Neutrophil (primary cell): ENCODE results near the gene FAM222B.
A peak's percentile ranks its signal among the peaks of the same experiment; 100 is the strongest.
"Not testable (repeated sequence)": the region's sequence is repeated elsewhere in the genome, so short reads cannot be mapped to it uniquely, and the experiment has no call there.

ENCODE experiments used
- H3K27ac ChIP-seq: fragments of 200-600 bp; sonication (generic); 2 replicates; pipeline ENCODE4 v1.5.1; 2016; ENCODE audit warnings: mild to moderate bottlenecking, moderate library complexity
- H3K27me3 ChIP-seq: fragments of 200-600 bp; sonication (generic); 2 replicates; pipeline ENCODE4 v1.6.0; 2016; ENCODE audit warnings: mild to moderate bottlenecking
- H3K36me3 ChIP-seq: fragments of 200-600 bp; sonication (generic); 2 replicates; pipeline ENCODE4 v1.5.1; 2017
- H3K4me1 ChIP-seq, 2 experiments: fragments of 200-600 bp in 1 of 2; sonication (generic) in 1 of 2; 1 replicate in 1 of 2; 2 replicates in 1 of 2; pipeline versions ENCODE4 v1.5.1 to v1.6.1; 2013 to 2016; ENCODE audit warnings: low read depth in 1 of 2, low read length in 1 of 2, mild to moderate bottlenecking in 1 of 2, moderate library complexity in 1 of 2; ENCODE audit not compliant: control insufficient read depth in 1 of 2, insufficient read depth in 1 of 2
- H3K4me3 ChIP-seq, 2 experiments: fragments of 200-600 bp in 1 of 2; sonication (generic) in 1 of 2; 1 replicate in 1 of 2; 2 replicates in 1 of 2; pipeline ENCODE4 v1.5.1; 2013 to 2016; ENCODE audit warnings: low read depth in 1 of 2, low read length in 1 of 2, mild to moderate bottlenecking in 1 of 2, moderate library complexity in 1 of 2
- H3K9me3 ChIP-seq: fragments of 200-600 bp; sonication (generic); 2 replicates; pipeline ENCODE4 v1.5.1; 2016
- TF ChIP-seq, protein P1 (sequence below): fragments of 200-600 bp; sonication (generic); IDR thresholded peaks from 2 replicates; pipeline ENCODE4 v1.5.1; 2016; ENCODE audit warnings: antibody characterized with exemption

The FAM222B gene

GRCh38 chr17:28725660-28726225 is 116.8 kb downstream of the FAM222B start:
- TF ChIP-seq, protein P1, sequence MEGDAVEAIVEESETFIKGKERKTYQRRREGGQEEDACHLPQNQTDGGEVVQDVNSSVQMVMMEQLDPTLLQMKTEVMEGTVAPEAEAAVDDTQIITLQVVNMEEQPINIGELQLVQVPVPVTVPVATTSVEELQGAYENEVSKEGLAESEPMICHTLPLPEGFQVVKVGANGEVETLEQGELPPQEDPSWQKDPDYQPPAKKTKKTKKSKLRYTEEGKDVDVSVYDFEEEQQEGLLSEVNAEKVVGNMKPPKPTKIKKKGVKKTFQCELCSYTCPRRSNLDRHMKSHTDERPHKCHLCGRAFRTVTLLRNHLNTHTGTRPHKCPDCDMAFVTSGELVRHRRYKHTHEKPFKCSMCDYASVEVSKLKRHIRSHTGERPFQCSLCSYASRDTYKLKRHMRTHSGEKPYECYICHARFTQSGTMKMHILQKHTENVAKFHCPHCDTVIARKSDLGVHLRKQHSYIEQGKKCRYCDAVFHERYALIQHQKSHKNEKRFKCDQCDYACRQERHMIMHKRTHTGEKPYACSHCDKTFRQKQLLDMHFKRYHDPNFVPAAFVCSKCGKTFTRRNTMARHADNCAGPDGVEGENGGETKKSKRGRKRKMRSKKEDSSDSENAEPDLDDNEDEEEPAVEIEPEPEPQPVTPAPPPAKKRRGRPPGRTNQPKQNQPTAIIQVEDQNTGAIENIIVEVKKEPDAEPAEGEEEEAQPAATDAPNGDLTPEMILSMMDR = no peak
- peaks cover 41 to 42% of the 10 kb centered on the region in 2 experiments for H3K4me1 ChIP-seq
- peaks cover 22% of the 10 kb centered on the region for H3K36me3 ChIP-seq
- H3K27me3 ChIP-seq = peaks cover 21% of the 10 kb centered on the region
- H3K4me3 ChIP-seq = peak overlapping the region; percentile 63 to 87
- H3K9me3 ChIP-seq = no peaks in the 10 kb centered on the region
- H3K27ac ChIP-seq = no peak overlapping the region

DNA sequence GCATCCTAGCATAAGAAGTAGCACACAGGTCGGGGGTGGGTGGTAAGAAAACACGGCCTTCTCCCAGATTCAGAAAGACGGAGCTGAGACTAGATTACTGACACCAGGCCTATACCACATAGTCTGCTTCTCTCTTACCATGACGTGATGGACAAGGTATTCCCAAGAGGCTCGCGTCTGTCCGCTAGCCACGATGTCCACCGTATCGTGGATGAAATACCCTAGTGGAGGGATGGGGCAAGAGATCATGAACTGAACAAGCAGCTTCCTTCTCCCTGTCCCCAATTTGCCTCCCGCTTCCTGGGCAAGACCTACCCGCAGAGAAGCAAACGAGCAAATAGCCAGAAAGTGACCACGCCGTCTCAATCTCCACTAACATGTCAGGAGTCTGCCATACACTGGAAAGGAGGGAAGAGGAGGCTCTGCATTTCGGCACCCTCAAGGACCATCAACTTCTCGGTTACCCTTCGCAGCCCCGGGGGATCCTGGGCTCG is 117.4 kb downstream of the FAM222B start:
- no peaks in the 10 kb centered on the region for H3K9me3 ChIP-seq
- peaks cover 22% of the 10 kb centered on the region for H3K36me3 ChIP-seq
- no peak overlapping the region for H3K27ac ChIP-seq
- TF ChIP-seq, protein P1 = no peak
- peak overlapping the region in 1 of 2 experiments; percentile 63 for H3K4me3 ChIP-seq
- H3K4me1 ChIP-seq = peaks cover 47% of the 10 kb centered on the region in 2 experiments
- H3K27me3 ChIP-seq = peaks cover 21% of the 10 kb centered on the region

- Histone ChIP-seq H3K27me3 (peaks cover 21% of the 10 kb centered on the region), H3K4me3 (no peak overlapping the region), H3K4me1 (peaks cover 50 to 51% of the 10 kb centered on the region in 2 experiments), H3K36me3 (peaks cover 22% of the 10 kb centered on the region), H3K27ac (no peak overlapping the region), H3K9me3 (no peaks in the 10 kb centered on the region)
- TF ChIP-seq, protein P1 = no peak
These were observed 118.0 kb downstream of the FAM222B start for GRCh38 chr17:28724500-28725165.

DNA sequence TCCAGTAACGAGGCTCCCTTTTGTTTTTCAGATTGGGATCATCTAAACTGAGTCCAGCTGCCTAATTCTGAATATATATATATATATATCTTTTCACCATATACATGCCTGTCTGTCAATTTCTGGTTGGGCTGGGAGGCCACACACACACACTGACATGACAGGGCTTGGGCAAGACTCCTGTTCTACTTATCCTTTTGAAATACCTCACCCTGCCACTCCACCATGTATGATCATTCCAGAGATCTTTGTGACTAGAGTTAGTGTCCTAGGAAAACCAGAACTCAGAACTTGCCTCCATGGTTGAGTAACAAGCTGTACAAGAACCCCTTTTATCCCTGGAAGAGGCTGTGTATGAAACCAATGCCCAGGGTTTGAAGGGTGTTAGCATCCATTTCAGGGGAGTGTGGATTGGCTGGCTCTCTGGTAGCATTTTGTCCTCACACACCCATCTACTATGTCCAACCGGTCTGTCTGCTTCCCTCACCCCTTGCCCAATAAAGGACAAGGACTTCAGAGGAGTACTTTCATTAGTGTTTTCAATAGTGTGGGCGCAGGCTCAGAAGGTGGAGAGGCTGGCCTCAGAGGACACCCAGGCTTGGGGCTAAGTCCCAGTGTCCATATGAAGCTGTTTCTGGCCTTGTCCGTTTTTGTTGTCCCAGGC is 118.6 kb downstream of the FAM222B start:
- H3K27ac ChIP-seq, H3K9me3 ChIP-seq, H3K4me3 ChIP-seq: not testable (repeated sequence)
- Histone ChIP-seq H3K4me1 (peaks cover 54 to 55% of the 10 kb centered on the region in 2 experiments), H3K36me3 (peaks cover 22% of the 10 kb centered on the region), H3K27me3 (peaks cover 21% of the 10 kb centered on the region)

DNA sequence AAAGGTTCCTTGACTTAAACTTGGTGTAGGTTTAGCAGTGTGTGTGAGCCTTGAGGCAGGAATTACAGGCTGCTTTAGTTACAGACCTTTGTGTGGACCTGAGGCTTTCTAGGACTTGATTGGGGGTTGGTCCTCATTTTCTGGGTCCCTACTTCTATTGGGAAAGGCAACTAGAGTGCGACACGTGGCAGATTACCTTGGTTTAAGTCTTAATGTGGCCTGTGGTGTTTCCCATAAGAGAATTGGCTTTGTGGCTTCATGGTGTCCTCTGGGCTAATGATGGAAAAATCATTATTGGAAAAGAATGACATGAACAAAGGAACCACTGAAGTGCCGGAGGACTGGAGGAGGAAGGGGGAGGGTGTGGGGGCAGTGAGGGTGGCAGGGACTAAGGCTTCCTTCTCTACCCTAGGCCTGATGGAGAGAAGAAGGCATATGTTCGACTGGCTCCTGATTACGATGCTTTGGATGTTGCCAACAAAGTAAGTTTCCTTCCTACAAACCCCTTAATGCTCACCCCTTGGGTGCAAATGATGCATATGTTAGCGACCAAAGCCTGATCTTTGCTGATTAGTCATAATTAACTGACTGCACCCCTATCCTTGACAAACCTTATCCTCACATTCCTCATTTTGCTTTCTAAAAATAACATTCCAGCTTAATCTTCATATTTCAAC is 119.3 kb downstream of the FAM222B start:
- TF ChIP-seq, protein P1 = no peak
- Histone ChIP-seq H3K27ac (no peak overlapping the region), H3K9me3 (no peaks in the 10 kb centered on the region), H3K4me1 (peaks cover 55 to 56% of the 10 kb centered on the region in 2 experiments), H3K36me3 (peaks cover 22% of the 10 kb centered on the region), H3K27me3 (peaks cover 25% of the 10 kb centered on the region), H3K4me3 (no peak overlapping the region)
